CD4-positive, alpha-beta T cell treated with Interleukin-6 for 4 hours (primary cell): ENCODE measurements around the gene SMIM23.
"Not testable (repeated sequence)": the region's sequence is repeated elsewhere in the genome, so short reads cannot be mapped to it uniquely, and the experiment has no call there.

Experiments used
- DNase-seq: peaks from one replicate; pipeline ENCODE4 v3.0.0-alpha.2; 2020; ENCODE audit warnings: mixed read lengths

SMIM23 gene

DNA sequence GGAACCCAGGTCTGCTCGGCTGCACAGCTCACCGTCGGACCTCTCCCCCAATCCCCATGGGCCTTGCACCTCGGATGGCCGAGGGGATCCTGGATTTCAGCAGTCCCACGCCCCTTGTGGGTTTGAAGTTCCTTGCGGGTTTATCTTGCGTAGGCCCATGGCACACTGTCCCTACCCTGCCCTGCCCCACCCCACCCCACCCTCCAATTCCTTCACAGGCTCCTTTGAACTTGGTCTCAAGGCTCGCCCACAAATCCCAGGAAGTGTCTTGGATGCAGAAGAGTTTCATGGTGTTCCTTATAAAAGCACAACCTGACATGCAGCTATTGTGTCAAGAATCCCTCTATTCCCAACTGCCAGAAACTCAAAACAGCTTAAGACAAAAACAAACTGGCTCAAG lies 11.2 kb upstream of the SMIM23 start:
- DNase-seq = no peak

DNA sequence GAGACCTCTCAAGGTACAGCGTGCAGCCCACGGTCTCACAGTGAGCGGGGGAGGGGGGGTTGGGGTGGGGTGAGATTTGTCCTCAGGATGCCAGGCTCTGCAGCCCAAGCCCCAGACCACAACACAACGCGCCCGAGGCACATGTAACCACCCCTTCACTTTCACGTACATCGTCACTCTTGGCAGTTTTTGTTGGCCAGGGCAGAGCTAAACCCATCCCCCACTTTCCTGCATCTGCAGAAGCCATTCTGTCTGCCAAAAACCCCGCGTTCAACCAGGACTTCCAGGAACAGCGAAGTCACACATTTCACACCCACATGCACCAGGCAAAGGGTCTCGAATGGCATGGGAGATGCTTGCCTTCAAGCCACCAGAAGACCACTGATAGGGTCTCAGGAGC lies 9.4 kb upstream of the SMIM23 start:
- no peak for DNase-seq

DNA sequence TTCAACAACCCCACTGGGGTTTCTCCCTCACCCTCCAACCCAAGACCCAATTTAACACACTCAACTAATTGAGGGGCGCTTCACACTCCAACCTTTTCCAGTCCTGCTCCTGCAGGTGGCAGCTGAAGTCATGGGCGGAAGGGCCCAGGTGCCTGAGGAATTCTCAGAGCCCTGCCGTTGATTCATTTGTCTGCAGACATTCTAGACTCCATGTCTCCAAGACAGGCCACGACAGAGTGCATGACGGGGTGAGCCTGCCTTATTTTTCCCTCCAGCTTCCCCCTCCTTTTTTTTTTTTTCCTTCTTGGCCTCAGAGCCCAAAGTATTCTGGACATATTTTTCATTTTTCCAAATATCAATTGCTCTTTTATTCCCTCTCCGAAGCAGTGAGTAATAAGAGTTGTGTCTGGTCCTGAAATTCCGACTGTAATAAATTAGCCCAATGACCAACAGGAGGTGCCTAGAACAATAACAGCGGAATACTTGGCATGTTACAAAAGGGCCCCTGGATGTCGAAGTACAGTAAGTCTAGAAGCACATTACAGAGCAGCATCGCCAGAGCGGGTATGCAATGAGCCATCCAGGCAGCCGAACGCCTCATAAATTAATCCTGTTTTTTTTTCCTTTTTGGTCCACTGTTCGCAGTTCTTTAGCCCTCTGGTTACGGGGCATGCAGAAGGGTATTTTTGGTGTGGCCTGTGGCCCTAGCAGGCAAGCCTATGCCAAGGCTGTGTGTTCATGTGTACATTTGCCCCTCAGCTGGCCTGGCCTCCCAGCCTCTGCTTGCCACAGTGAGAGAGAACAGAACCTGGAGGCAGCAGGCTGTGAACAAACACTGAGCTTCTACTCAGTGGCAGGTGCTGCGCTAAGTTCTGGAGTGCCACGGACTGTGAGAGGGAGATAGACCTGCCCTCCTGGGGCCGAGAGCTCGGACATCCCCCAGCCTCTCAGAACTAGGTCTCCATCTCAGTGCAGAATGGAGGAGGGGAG lies 8.6 kb upstream of the SMIM23 start:
- no peak for DNase-seq

DNA sequence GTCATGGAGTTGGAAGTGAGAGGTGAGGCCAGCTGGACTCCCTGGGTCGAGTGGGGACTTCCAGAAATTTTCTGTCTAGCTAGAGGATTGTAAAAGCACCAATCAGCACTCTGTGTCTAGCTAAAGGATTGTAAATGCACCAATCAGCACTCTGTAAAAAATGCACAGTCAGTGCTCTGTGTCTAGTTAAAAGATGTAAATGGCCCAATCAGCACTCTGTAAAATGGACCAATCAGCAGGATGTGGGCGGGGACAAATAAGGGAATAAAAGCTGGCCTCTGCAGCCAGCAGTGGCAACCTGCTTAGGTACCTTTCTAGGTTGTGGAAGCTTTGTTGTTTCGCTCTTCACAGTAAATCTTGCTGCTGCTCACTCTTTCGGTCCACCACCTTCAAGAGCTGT lies 3.9 kb upstream of the SMIM23 start:
- DNase-seq = not testable (repeated sequence)

DNA sequence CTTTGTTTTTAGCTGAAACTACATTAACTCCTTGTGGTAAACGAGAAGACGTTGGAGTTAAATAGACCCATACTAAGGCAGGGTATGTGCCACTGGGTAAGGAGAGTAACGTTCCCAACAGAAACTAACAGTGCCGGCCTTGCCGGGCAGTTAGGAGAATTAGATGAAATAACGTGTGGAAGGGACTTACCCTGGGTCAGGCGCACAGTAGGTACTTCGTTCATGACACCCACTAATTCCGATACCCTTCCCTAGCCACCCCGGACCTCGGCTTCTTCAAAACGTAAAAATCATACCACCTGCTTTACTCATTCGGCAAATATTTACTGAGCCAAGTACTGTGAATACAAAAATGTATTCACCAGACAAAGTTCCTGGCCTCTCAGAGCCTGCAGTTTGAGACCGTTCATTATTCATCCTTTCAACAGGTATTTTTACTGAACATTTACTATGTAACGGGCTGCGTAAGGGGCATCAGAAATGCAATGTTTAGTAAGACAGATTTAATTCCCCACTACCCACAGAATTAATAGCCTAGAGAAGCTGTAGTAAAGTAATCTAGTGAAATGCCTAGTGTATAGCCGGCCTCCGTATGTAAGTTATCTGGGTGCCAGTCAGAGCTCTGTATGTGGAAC lies 3.2 kb upstream of the SMIM23 start:
- DNase-seq = no peak

DNA sequence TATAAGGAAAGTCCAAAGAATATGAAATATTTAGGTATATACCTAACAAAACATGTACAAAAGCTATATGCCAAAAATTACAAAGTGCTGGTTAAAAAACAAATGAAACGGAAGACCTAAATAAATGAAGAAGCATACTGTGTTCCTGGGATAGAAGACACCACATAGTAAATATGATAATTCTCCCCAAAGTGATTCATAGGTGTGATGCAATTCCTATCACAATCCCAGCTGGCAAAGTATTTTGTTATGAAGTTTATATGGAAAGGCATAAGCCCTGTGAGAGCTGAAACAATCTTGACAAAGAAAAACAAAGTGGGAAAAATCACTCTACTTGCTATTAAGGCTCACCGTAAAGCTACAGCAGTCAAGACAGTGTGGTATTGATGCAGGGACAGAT lies 2.6 kb upstream of the SMIM23 start:
- no peak for DNase-seq

DNA sequence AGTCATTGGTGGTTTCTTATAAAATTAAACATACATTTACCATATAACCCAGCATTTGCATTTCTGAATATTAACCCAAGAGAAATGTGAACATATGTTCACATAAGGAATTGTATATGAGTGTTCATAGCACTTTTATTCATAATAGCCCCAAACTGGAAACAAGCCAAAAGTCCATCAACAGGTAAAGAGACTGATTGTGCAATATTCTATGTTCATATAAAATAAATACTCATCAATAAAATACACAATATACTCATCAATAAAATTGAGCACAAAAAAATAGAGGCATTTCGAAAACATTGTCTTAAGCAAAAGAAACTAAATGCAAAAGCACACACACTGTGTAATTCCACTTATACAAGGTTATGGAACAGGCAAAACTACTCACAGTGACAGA lies 3.7 kb downstream of the SMIM23 start:
- DNase-seq = no peak

DNA sequence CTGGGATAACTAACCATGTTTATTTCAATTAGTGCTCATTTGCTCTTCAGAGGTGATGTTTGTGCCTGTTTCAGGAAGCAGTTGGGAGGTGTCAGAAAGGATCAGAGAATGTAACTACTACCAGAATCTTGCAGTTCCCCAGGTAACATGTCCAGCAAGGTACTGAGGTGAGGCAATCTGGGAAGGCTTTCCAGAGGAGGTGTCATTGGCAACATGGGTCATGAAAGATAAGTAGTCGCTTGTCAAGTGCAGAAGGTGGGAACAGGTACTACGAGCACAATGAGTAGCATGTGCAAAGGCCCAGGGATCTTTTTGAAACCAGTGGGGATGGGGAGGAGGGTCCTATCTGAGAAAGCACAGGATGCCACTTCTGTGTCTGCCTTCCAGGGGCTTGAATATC lies 4.8 kb downstream of the SMIM23 start:
- no peak for DNase-seq

DNA sequence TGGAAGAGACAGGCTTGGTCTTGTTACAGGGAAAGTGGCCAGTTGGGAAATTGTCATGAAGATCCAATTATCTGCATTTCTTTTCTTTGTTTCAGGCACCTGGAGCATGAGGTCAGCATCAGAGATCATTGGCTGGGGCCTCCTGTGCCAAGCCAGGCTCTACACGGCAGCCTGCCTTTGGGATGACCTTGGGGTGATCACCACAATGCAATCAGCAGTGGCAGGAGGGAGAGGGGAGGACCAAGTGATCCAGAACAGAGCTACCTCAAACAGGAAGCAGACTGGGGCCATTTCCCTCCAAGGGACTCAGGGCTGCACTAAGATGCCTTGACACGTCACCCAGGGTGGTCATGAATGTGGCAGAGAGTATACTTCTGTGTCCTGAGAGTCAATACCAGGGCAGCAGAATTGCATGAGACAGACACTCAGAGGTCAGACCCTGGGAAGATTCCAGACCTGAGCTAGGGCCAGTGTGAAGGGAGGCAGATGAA lies 8.9 kb downstream of the SMIM23 start:
- DNase-seq = no peak

DNA sequence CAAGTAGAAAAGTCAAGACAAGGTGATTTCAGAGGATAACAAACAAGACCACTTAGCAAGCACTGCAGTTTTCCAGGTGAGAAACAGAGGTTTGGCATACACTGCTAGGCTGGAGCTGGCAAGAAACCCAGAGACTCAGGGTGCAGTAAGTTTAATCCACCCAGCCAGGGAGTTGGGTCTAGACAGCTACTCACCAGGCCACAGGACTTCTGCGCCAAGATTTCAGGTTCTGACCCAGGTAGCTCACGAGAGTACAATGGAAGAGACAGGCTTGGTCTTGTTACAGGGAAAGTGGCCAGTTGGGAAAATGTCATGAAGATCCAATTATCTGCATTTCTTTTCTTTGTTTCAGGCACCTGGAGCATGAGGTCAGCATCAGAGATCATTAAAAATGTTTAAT lies 9.8 kb downstream of the SMIM23 start:
- DNase-seq = no peak

DNA sequence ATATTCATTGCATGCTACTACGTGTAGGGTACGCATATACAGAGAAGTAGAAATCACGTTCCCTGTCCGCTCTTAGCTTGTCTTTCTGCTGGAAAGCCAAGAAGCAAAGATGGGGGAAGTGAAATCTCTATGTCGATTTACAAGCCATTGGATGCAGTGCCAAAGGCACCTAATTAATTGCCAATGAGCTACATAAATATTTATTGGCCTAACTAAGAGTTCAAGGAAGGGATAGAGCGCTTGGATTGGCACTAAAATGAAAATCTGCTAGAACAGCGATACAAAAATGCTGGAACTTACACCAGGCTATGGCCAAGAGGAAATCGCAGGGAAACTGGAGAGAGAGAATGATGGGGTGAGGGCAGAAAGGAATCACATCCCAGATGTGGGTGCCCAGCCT lies 10.8 kb downstream of the SMIM23 start:
- no peak for DNase-seq

DNA sequence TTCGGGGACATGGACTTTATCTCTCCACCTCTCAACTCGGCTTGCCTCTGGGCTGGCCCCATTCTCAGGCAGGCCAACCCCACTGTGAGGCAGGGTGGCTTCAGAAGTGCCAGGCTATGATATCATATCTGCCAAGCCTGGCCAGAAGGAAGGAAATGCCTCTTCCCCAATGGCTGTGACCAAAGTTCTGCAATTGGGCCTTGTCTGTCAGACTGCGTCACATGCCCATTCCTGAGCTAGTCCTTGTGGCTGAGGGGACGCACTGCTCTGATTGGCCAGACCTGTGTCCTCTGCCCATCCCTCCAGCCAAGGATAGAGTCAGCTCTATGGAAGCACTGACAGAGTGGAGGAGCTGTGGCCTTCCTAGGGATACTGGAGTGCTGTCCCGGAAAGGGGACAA lies 11.9 kb downstream of the SMIM23 start:
- DNase-seq = no peak

DNA sequence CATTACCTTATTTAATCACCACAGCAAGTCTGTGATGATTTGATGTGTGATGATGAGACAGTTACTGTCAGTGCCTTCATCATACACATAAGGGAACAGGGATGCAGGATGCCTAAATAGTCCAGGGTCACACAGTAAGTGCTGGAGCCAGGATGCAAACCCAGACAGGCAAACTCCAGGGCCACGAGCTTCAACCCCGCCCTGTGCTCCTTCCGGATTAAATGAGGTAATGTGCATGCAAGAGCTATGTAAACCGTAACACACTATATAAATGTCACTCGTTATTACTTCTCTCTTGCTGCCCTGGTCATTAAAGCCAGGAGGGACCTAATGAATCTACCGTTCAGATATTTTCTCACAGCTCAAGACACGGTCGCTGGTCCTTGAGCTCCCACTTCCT lies 12.8 kb downstream of the SMIM23 start:
- DNase-seq = no peak

DNA sequence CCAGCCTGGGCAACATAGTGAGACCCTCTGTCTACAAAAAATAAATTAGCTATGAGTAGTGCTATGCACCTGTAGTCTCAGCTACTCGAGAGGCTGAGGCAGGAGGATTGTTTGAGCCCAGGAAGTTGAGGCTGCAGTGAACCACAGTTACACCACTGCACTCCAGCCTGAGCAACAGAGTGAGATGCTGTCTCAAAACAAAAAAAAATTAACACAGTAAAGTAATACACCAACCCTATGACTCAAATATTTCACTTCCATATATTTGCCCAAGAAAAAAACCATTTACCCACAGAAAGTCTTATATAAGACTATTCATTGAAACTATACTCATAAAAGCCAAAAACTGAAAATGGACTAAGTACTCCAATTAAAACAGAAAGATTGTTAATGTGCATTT lies 16.2 kb downstream of the SMIM23 start:
- DNase-seq = no peak

DNA sequence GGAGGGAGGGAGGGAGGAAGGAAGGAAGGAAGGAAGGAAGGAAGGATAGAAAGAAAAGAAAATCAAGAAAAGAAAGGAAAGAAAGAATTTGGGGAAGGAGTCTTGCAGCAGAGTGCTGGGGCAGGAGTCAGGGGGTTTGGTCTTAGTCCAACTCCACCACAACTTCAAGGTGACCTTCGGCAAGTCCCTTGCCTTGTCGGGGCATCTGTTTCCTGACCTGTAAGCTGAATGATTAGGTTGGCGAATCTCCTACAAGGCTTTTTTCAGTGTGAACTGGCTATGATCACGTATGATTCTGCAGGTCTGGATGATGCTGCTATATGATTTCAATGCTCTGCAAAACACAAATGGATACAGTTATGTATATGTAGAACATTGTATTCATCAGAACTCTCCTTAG lies 20.1 kb downstream of the SMIM23 start:
- no peak for DNase-seq

DNA sequence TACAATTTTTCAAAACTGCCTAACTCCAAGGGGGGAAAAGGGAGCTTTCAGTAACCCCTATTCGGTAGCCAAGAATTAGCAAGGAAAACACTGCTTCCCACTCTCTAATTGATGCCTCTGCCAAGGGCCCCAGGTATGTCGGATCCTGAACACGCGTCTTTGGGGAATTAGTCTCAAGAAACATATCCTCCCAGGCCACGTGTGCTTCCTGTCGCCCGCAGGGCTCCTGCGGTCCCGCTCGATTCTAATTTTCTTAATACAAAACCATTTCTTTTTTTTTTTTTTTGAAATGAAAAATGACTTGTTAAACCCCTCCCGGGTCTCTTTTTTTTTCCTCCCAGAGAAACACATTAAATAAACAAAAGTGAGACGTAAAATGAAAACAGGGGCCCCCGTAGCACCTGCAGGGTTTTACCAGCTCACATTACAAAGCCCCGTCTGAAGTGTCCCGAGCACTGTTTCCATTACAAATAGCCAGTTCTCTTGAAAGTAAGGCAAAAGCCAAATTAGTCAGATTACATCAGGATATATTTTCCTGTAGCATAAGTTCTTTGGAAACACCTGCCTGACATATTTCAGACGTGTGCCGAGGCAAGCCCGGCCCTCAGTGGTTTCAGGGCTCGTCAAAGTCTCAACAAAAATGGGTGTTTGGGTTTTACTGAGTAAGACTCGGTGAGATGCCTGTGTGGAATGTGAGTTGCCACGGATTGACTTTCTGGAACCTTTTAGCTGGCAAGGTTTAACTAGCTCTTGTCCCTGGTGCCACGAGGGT lies 21.5 kb downstream of the SMIM23 start:
- DNase-seq = no peak

DNA sequence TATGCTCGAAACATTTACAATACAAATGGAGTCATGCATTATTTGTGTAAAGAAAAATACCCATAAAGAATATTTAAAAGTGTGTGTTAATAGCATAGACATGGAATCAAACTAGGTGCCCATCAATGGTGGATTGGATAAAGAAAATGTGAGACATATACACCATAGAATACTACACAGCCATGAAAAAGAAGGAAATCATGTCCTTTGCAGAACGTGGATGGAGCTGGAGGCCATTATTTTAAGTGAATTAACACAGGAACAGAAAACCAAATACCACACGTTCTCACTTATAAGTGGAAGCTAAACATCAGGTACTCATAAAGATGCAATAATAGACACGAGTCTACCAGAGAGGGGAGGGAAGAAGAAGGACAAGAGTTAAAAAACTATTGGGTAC lies 22.8 kb downstream of the SMIM23 start:
- no peak for DNase-seq

DNA sequence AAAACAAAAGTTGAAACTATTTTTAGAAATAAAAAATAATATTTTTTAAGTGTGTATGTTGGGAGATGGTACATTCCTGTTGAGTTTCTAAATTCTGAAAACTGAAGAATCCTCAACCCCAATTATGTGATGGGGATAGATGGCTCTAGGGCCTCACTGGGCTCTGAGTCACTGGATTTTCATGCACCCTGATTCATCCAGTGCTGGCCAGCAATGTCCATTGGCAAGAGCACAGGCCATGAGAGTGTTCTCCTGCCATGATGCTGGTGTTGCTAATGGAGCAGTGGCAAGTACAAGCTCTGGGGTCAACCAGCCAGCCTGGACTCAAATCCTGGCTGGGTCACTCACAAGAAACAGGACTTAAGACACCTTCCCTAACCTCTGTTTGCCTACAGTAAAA lies 23.3 kb downstream of the SMIM23 start:
- no peak for DNase-seq

DNA sequence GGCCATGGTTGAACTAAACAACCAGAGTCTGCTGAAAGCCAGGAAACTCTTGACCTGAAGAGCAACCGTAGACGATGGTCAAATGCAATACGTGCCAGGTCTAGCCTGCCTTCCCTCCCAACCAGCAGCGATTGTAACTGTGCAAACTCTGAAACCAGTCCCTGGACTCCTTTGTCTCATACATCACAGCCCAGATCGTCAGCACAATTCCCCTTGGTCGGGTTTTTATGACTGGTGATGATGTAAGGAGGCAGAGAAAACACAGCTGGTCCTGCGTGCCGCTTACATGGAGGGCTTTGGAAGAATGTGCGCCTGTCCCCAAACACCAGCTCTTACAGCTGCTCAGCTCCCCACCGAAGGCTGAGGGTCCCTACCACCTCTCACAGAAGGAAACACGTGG lies 24.6 kb downstream of the SMIM23 start:
- DNase-seq = no peak

DNA sequence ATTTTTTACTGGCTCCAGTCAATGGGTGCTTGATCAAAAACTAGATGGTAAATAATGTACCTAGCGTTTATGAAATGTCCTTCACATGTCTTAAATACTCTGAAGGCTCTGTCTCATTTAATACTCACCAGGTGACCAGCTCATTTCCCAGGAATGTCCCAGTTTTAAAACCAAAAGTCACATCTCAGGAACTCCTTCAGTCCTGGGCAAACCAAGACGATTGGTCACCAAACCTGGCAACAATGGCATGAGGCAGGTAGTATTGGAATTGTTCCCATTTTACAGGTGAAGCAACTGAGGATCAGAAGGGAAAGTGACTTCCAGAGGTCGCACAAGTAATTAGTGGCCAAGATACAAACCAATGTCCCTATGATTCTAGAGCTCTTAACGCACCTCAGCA lies 27.7 kb downstream of the SMIM23 start:
- no peak for DNase-seq

DNA sequence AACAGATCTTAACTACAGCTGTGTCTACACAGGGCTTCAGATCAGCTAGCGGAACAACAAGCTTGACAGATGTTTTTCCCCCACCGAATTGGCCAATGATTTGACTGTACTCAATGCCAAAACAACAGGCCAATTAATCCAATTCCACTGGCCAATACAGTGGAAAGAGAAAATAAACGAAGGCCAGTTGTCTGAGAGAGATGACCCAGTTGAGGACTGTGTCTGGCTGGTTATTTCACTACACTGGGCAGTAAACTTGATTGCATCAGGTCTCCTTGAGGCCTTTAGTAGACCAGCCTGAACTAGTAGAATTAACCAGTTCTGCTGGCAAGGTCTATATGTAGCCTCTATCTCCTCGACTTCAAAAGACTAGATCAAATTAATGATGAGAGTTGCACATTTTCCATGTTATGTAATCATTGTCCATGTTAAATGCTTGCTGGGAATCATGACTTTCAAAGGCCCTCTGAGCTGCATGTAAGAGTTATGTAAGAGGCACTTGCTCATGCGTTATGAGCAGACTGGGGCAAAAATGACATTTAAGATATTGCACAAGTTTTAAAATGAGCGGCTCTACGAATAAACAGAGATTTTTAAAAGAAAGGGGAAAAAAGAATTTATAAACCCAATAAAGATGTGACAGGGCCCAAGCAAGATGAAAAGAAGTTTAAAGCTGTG lies 28.3 kb downstream of the SMIM23 start:
- no peak for DNase-seq

DNA sequence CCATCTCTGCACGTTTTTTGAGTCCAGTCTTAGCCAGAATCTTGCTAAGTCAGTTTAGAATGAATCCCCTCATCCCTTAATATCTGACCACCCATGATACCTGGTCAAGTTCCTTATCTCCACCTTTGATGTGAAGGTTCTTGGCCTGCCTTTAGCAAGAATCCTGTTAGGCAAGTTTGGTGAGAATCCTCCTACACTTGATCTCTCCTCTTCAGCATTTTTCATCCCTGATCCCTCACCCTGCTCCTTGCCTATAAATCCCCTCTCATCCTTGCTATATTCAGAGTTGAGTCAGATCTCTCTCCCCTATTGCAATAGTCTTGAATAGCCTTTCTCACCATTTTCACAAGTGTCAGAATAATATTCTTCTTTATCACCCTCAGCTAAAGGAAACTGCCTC lies 31.0 kb downstream of the SMIM23 start:
- DNase-seq = no peak

DNA sequence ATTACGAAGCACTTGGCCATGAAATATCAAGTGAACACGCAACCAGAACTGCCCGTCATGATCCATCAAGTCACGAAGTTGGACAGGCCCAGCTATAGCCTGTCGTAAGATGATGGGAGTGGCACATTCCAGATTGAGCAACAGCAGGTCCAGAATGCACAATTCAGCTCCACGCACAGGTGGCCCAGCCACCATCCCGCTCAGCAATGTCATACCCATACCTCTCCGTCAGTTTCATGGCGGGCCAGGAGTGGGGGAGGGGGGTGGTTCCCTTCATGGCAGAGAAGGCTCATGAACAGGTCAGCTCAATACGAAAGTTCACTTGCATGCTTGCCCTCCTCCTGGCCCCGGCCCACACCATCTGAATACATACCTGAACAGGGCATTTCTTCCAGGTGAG lies 34.9 kb downstream of the SMIM23 start:
- no peak for DNase-seq
